HG03521 (cell line): ENCODE data around the gene EMID1.
"Not testable (repeated sequence)": the region's sequence is repeated elsewhere in the genome, so short reads cannot be mapped to it uniquely, and the experiment has no call there.

Experiments used
- ATAC-seq: cut with Tn5 transposase; IDR thresholded peaks from one replicate; pipeline ENCODE4 v1.9.1; 2021; ENCODE audit warnings: mild to moderate bottlenecking, moderate library complexity; ENCODE audit not compliant: unreplicated experiment

EMID1 gene

DNA sequence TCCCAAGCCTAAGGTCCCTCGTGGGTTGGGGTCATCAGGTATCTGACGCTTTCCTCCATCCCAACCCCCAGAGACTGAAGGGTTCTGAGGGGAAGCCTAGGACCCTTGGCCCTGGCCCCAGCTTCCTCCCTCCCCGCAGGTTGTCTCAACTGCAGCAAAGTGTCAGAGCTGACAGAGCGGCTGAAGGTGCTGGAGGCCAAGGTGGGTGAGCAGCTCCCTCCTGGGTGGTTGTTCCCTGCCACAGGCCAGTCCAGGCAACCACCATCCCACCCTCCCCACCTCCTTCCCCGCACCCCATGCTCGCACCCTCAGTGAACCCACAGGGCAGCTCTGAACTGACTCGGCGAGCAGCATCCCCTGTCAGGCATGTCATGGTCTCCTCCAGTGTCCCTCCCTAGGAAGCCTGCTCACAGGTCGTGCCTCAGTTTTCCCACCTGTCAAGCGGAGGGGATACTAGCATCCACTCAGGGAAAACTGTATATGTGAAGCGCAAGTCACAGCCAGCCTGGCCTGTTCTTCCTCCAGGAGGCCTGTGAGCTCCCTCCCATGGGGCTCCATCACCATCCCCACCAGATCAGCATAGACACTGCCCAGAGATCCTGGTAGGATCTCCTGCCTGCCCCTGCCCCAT lies 20.8 kb downstream of the EMID1 start:
- no peak for ATAC-seq

DNA sequence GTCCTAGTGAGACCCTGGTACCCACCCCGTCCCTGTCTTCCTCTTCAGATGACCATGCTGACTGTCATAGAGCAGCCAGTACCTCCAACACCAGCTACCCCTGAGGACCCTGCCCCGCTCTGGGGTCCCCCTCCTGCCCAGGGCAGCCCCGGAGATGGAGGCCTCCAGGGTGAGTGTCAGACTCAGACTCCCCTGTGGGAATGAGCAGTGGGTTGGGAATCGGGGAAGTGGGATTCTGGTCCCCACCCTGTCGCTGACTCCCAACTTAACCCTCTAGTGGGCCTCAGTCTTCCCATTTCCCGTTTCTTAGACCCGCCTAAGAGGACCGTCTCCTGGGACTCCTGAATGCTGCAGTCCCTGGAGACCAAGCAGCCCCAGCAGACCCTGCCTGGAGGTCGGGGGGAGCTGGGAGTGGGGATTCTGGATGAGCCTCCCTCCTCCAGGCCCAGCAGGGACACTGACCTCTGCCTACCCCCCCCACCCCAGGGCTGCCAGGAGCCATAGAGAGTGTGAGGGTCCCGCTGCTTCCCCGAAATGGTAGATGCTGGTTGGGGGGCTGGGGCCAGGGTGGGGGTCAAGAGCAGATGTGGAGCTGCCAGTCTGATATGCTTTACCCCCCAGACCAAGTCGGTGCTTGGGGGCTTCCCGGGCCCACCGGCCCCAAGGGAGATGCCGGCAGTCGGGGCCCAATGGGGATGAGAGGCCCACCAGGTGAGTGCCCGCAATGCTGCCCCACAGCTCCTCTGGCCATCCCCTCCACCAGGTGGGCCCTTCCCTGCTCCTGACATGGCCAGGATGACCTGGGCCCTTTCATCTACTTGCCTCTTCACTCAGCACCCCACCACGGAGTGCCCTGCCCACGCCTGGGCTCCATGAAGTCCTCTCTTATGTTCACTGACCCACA lies 25.5 kb downstream of the EMID1 start:
- no peak for ATAC-seq

DNA sequence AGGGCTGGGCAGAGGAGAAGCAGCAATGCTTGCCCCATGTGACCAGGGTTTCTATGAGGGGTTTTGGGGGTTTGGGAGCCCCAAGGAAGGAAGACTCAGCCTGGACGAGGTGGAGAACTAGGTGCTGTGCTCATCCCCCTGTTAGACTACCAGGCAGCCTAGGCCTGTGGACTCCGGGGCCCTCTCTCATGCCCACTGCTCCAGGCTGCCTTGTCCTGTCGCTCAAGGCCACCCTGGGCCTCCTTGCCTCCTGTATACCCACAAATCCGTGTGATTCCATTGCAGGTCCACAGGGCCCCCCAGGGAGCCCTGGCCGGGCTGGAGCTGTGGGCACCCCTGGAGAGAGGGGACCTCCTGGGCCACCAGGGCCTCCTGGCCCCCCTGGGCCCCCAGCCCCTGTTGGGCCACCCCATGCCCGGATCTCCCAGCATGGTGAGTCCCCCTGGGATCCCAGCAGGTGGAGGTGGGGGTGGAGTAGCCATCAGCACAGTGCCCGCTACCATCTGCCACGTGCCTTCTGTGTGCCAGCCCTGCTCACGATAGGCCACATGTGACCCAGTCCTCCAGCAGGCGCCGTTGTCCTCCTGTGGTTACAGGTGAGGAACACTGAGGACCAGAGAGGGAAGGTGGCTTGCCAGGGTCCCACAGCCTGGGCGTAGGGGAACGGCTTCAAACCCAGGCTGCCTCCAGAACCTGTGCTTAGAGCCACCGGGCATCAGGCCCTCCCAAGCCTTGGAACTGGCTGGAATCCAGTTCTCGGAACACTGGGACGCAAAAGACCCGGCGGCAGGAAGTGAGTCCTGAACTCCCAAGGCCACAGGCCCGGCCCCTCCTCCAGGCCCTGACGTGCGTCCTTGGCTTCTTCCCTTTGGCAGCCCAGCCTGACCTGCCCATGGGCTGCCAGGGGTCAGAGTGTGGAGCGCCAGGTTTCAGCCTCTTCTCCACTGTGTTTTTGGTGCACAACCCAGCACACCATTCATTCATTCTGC lies 26.6 kb downstream of the EMID1 start:
- ATAC-seq = no peak

DNA sequence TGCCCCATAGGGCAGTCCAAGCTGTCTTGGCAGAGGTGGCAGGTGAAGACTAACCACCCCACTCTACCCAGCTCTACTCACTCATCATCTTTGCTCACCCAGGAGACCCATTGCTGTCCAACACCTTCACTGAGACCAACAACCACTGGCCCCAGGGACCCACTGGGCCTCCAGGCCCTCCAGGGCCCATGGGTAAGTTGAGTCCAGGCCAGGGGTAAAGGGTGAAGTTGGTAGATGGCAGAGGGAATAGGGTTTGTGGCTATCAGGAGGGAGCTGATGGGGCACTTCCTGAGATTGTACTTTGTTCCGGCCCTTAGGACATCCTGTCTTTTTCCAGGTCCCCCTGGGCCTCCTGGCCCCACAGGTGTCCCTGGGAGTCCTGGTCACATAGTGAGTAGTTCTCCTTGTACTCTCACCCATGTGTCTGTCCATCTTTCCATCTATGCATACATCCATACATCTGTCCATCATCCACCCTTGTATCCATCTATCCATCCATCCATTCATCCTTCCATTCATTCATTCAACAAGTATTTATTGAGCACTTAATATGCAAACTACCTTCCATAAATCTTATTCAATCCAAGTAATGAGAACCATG lies 27.7 kb downstream of the EMID1 start:
- ATAC-seq = no peak

DNA sequence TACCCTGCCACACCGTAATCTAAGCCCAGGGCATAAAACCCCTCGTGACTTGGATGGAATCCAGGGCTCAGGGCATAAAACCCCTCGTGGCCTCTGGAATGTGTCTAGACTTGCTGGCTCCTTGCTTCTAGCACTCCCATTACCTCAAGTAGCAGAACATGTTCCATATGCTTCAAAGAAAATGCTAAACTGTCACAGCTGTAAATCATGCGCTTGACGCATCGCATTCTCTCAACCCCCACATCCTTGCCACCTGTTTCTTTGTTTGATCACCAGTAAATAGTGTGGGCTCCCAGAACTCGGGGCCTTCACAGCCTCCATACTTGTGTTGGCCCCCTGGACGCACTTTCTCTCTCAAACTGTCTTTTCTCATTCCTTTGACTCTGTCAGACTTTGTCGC lies 34.8 kb downstream of the EMID1 start:
- not testable (repeated sequence) for ATAC-seq

DNA sequence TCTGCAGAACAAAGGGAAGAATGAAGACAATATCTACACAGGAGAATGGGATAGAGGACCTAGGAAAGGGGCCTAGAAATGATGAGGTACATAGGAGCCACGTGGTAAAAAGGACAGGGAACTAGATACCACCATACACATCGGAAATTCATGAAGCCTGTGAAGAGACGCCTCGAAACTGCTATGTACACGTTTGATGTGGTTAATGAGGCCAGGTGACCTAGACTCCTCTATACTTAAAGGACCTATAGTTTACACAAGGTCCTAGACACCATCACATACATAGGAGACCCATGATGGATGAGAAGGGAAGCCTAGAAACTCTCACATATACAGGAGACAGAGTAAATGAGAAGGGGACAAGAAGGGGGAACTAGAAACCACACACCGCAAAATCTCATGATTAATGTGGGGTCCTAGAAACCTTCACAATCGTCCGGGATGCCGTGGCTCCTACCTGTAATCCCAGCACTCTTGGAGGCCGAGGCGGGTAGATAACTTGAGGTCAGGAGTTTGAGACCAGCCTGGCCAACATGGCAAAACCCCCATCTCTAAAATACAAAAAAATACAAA lies 38.3 kb downstream of the EMID1 start:
- ATAC-seq = no peak

DNA sequence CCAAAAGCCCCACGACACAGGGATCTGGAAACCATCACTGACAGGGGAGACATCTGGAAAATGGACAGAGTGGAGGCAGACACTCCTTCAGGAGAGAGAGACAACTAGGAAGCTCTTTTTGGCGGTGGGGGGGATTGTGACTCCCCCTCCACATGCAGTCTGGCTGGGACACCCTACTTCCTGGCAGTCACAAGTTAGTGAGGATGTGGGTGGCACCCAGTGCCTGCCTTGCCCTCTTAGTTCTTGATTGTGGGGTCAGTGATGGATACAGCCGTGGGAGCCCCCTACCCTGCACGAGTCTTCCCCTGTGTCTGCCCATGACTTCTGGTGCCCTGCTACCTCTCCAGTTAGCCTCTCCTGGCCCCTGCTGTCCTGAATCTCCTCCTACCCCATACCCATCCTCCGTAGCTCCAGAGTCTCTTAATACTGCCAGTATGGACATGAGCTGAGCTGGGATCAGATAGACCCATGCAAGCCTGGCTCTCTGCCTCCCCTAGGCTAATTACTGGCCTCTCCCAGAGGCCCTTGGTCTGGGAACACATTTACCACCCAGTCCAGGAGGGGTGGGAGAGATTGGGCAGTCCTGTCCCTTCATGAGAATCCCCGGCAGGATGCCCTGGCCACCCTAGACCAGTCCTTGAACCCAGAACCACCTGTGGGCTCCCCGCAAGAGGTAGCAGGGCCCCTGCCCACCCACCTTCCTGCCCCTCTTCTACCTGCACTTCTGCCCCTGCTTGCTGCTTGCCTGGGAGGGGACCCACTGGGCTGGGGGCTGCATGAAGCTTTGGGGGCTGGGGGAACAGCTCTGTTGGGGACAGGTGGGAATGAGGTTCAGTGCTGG lies 39.3 kb downstream of the EMID1 start:
- no peak for ATAC-seq

DNA sequence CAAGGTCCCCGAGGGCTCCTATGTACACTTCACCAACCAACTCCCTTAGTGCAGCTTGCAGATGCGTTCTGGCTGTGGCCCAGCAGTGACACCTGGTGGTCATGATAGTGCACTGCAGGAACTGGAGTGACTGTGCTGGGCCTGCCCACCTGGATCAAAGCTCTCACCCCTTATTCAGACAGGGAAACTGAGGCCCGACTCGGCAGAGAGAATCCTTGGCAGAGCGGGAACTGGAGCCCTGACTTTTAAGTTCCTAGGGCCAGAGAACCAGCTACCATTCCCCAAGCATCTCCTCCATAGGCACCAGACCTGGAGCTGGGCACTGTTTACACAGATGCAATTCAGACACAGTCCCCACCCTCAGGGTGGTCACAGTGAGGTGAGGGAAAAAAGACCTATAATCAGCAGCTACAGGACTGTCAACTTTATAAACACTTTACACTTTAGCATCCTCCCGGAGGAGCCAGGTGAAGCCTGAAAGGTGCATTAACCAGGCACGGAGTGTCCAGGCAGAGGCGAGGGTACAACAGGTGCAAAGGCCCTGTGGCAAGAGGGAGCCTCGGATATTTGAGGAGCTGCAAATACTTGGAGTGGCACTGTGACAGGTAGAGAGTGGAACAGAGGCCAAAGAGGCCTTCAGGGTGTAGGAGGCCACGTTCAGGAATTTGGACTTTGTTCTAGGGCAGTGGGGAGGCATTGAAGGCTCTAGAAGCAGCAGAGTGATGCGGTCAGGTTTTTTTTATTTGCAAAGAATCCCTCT lies 40.1 kb downstream of the EMID1 start:
- ATAC-seq = no peak

DNA sequence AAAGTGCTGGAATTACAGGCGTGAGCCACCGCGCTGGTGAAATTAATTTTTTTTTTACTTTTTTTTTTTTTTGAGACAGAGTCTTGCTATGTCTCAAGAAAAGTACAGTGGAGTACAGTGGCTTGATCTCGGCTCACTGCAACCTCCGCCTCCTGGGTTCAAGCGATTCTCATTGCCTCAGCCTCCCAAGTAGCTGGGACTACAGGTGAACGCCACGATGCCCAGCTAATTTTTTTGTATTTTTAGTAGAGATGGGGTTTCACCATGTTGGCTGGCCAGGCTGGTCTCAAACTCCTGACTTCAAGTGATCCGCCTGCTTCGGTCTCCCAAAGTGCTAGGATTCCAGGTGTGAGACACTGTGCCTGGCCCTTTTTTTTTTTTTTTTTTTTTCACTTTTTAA lies 42.2 kb downstream of the EMID1 start:
- not testable (repeated sequence) for ATAC-seq

DNA sequence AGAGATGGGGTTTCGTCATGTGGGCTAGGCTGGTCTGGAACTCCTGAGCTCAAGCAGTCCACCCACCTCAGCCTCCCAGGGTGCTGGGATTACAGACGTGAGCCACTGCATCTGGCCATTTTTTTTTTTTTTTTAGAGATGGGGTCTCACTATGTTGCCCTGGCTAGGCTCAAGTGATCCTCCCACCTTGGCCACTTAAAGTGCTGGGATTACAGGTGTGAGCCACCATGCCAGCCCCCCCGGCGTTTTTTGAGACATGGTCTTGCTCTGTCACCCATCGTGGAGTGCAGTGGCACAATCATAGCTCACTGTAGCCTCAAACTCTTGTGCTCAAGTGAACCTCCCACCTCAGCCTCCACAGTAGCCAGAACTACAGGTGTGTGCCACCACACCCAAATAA lies 45.6 kb downstream of the EMID1 start:
- no peak for ATAC-seq

DNA sequence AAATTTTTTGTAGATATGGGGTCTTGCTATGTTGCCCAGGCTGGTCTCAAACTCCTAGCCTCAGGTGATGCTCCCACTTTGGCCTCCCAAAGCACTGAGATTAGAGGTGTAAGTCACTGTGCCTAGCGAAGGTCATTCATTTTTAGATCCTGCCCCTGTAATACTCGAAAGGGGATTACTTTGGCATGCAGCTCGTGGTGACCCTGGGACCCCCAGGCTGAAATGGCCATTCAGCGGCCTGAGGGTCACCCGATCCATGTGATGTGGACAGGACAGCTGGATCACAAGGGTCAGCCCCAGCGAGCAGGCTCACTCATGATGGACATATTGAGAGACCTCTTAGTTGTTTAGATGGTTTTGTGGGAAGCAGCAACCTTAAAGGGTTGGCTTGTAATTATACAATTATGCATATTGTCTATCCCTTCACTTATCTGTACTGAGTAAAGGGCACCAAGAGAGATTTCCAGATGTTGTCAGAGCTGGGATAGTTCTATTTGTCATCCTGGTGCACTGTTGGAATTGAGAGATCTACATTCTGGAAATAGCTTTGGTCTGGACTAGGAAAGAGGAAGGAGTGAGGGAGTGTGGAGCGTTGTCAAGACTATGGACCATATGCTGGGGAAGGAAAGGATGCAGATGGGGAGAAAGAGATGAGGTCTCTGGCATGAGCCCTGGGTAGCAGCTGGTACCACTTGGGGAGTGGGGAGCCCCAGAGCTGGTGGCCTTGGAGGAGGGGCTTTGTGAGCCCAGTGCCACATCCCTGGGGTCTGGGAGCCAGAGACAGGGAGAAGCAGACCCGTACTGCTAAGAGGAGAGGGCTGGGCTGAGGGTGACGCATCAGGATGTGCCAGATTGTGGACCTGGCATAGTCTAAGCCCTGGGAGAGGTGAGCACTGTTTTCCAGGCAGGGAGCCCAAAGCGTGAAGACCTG lies 46.5 kb downstream of the EMID1 start:
- no peak for ATAC-seq

DNA sequence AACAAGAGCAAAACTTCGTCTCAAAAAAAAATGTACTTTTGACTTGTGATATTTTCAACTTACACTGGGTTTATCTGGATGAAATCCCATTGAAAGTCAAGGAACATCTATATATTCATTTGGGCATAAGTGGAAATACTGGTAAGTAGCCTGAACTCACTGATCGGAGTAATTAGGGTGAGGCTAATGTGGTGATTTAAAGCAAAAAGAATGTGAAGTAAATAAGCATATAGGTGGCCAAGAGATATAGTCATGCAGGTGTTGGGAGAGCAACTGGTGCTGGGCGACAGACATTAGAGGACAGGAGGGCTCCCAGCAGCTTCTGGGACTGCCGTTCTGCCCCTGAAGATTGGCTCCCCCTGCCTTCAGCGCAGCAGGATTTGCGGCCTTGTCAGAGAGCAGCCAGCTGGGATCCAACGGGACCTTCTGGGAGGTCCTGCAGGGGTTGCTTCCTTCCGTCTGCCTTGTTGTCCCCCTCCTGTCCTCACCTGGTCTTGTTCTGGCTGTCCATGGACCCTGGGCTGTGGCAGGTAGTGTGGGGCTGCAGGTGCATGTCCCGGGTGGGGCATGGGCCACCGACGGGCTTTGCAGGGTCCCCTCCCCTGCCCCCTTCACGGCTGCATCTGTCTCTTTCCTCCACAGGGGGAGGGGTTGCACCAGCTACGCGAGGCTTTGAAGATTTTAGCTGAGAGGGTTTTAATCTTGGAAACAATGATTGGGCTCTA lies 48.0 kb downstream of the EMID1 start:
- no peak for ATAC-seq

DNA sequence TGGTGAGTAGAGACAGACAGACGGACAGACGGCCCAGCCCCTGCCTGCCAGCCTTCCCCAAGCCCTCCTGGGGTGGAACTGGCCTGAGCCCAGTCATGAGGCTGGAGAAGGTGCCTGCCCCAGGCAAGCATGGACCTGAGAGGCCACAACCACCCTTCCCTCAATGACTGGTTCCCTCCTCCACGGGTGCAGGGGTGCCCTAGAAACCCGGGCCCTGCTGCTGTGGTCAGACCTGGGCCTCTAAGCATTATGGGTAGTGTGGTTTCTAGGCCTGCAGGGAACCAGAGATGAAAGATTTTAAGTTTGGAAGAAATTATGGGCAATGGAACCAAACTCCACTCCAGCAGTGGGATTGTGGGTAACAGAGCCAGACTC lies 48.6 kb downstream of the EMID1 start:
- ATAC-seq = no peak

DNA sequence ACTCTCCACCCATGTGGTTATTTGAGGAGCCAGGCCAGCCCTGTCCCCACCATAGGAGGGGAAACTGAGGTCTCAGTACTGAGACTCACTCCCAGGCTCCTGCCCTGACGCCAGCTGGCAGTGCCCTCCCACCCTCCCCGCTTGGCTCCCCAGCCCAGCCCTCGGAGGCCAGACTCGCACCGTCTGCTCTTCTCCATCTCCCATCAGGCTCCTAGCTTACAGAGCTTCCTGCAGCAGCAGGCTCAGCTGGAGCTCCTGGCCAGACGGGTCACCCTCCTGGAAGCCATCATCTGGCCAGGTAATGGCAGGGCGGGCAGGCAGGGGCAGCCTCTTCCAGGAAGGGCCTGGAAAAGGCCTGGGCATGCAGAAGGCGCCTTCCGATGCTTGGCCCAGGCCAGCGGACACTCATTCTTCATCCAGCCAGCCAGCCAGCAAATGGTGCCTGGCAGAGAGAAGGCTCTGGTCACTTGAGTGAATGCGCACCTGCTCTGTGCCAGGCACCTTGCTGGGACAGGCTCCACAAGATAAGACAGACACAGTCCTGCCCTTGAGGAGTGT lies 49.4 kb downstream of the EMID1 start:
- ATAC-seq = no peak

DNA sequence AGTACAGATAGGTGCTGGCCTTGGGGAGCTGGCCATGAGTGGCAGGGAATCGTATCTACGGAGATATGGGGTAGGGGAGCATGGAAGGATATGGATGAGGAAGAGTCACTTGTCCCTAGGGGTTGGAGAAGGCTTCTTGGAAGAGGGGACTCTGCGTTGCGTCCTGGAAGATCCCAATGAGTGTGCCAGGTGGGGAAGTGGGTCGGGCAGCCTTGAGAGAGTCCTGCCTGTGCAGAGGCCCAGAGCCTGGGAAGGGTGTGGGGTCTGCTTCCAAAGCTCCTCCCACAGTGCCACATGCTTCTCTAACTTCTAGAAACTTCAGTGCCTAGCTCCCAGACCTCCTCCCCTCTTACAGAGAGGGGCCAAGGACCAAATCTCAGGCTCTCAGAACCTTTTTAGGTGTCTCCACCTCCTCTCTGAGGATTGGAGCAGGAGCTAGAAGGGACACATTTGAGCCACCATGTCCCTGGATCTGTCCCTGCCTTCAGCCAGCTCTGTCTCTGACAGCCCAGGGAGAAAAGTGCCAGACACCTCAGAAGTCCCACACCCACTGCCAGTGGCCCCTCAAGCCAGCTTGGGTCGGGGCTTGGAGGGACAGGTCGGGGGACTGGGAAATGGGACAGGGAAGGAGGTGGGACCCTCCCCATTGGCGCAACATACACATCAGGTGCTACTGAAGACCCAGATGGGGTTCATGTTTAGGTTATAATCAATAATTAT lies 51.1 kb downstream of the EMID1 start:
- ATAC-seq = no peak

DNA sequence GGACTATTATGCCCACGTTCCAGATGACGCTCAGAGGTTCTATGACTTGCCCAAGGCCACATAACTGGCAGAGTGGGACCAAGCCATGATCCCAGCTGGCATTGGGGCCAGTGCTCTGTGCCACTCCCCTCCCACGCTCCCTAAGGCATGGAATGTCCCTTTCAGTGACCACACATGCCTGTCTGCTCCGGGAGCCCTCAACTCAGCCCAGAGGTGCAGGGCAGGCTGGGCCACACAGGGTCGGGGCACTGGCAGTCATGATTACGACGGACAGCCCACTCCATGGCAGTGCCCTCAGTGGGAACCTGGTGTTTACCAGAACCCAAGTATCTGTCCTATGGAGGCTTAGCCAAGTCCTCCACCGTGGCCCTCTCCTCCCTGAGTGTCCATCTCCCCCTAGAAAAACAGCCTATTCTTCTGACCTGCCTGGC lies 52.1 kb downstream of the EMID1 start:
- no peak for ATAC-seq
